HUES6 (cell line): ENCODE measurements around the gene IP6K3.

Experiments
- H3K27ac ChIP-seq: 2 replicates; pipeline ENCODE4 v1.7.0; 2013; ENCODE audit warnings: low read depth, mild to moderate bottlenecking, low read length, inconsistent platforms
- H3K27me3 ChIP-seq: 2 replicates; pipeline ENCODE4 v1.6.1; 2013; ENCODE audit warnings: low read length; ENCODE audit not compliant: control insufficient read depth, insufficient read depth
- H3K36me3 ChIP-seq: 2 replicates; pipeline ENCODE4 v1.6.1; 2013; ENCODE audit warnings: low read length; ENCODE audit not compliant: control insufficient read depth, insufficient read depth
- H3K4me1 ChIP-seq: 2 replicates; pipeline ENCODE4 v1.6.1; 2013; ENCODE audit warnings: low read length; ENCODE audit not compliant: control insufficient read depth, insufficient read depth
- H3K4me3 ChIP-seq: 2 replicates; pipeline ENCODE4 v1.5.1; 2013; ENCODE audit warnings: low read depth, low read length
- H3K9ac ChIP-seq: one replicate; pipeline ENCODE4 v1.6.1; 2013; ENCODE audit warnings: mild to moderate bottlenecking, low read length
- H3K9me3 ChIP-seq: 2 replicates; pipeline ENCODE4 v1.6.1; 2013; ENCODE audit warnings: low read depth, low read length; ENCODE audit not compliant: control insufficient read depth, insufficient read depth

The IP6K3 gene

DNA sequence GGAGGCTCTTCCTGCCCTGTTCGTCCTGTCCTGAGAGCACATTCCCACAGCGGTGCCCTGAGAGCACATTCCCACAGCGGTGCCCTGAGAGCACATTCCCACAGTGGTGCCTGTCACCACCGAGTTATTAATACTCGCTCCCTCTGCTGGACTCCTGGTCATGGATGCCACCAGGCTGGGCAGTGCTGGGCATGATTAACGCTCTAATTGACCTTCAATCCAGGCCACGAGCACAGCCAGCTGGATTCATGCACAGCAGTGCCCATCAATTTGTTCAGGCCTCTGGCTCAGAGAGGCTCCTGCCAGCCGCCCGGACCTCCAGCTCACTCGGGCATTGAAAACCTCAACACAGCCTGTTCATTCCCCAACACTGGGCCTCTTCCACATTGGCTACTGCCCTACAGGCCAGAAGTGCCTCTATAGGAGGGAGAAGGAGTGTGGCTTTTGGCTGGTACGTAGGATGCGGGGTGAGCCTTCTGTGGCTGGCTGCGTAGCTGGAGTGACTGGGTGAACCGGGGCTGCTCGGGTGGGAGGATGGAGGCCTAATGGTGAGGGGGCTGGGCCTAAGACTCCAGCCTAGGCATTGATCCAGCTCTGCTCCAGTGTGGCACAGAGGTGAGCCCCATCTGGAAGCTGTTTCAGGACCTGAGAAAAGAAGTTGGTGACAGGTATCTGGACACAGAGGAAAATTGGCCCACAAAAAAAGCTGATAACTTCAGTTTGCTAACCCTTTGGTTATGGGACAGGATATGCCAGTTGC is 9.3 kb downstream of the IP6K3 start:
- H3K9me3 ChIP-seq = no peaks in the 10 kb centered on the region
- no peaks in the 10 kb centered on the region for H3K27me3 ChIP-seq
- no peak overlapping the region for H3K27ac ChIP-seq
- H3K9ac ChIP-seq = no peak overlapping the region
- H3K4me1 ChIP-seq = peaks cover 2% of the 10 kb centered on the region; the same call in 1 of the 2 replicates
- H3K36me3 ChIP-seq = no peaks in the 10 kb centered on the region
- H3K4me3 ChIP-seq = no peak overlapping the region

DNA sequence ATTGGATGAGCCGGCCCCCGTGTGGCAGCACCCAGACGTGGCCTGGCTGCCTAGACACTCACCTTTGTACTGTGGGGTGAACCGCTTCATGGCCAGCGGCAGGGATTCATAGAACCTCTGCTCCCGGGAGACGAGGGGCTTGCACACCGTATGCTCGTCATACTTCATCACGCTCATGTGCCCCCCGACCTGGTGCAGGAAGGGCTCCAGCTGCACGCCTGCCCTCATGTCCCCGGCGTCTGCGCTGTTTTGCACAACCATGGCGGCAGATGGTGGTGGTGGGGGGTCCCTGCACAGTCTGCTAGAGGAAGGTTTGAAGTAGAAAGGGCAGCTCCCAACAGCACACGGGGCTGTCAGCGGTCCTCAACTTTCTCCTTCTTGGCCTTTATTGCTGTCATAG is 11.5 kb downstream of the IP6K3 start:
- no peak overlapping the region for H3K4me3 ChIP-seq
- H3K27ac ChIP-seq = no peak overlapping the region
- no peaks in the 10 kb centered on the region for H3K36me3 ChIP-seq
- no peak overlapping the region for H3K9ac ChIP-seq
- peaks cover 2% of the 10 kb centered on the region; the same call in 1 of the 2 replicates for H3K4me1 ChIP-seq
- H3K9me3 ChIP-seq = no peaks in the 10 kb centered on the region
- no peaks in the 10 kb centered on the region for H3K27me3 ChIP-seq

DNA sequence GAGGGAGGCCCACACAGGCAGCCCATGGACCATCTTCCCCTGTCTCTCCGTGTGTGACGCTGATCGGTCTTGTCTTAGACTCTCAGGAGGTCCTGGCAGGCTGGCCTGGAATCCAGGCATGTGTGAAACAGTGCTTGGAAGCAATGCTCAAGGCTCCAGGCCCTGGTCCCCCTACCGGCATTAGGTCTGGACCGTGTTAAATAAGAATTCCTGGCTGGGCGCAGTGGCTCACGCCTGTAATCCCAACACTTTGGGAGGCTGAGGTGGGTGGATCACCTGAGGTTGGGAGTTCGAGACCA is 13.0 kb downstream of the IP6K3 start:
- H3K36me3 ChIP-seq = no peaks in the 10 kb centered on the region
- no peak overlapping the region for H3K4me3 ChIP-seq
- H3K9ac ChIP-seq = no peak overlapping the region
- H3K9me3 ChIP-seq = no peaks in the 10 kb centered on the region
- no peaks in the 10 kb centered on the region for H3K27me3 ChIP-seq
- H3K4me1 ChIP-seq = peaks cover 2% of the 10 kb centered on the region; the same call in 1 of the 2 replicates
- no peak overlapping the region for H3K27ac ChIP-seq

DNA sequence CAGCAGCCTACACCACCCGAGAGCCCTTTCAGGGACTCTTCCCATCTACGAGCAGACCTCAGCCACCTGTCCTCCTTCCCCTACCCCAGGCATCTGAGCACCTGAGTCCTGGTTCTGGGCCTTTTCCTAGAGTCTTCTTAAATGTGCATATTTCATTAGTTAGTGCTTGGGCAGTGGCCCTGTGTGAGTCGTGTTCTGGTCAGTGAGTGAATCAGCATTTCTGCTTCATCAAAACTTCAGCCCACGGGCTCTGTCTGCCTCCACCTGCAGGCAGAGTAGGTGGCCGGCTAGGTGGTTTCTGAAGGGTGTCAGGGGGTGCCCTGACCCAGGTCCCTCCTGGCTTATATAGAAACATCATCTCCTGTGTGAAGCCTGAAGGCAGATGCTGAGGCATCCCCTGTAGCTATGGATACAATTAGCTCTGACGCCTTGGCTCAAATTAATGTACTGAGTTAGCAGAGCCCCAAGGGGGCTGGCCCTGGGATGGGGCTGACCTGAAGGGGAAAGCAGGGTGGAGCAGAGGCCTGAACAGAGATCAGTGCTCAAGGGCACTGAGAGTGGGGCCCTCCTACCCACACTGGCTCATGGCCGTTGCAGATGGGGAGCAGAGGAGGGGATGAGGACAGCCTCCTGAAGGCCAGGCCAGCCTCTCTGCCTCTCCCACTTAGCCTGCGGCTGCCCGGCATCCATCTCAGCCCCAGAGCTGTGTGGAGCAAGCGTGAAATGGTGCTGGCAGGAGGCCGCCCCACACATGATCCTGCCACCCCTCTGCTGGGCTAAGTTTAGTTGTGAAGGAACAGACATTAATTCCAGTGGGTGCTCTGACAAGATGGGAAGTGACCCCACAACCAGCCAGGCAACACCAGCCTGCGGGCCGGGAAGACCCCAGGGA is 13.6 kb downstream of the IP6K3 start:
- no peaks in the 10 kb centered on the region for H3K9me3 ChIP-seq
- H3K27me3 ChIP-seq = no peaks in the 10 kb centered on the region
- H3K36me3 ChIP-seq = no peaks in the 10 kb centered on the region
- H3K4me1 ChIP-seq = peaks cover 2% of the 10 kb centered on the region; the same call in 1 of the 2 replicates
- no peak overlapping the region for H3K4me3 ChIP-seq
- no peak overlapping the region for H3K27ac ChIP-seq
- H3K9ac ChIP-seq = no peak overlapping the region

- H3K9ac ChIP-seq = no peak overlapping the region
Observed at GRCh38 chr6:33732385-33732784, 14.3 kb downstream of the IP6K3 start.

DNA sequence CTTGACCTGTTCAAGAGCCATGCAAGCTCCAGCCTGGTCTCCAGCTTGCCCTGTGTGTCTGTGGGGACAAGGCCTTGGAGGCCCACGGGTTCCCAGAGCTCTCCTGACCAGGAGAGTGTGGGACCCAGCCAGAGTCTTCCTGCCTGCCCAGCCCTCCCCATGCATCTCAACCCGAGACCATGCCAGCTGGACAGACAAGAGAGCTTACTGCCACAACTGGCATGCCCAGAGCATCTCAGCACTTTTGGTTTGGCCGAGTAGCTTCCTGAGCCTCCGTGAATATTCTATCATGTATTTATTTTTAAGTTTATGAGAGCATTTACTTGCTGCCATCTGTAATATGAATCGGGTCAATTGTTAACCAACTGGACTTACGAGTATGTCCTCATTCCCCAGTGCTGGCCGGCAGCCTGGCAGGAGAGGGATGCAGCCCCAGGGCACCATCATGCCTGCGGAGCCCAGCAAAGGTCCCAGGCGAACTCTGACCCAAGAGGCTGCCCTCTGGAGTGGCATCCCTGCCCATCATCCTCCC is 14.9 kb downstream of the IP6K3 start:
- Histone ChIP-seq H3K4me1 (peaks cover 6% of the 10 kb centered on the region; the same call in 1 of the 2 replicates), H3K9me3 (no peaks in the 10 kb centered on the region), H3K4me3 (no peak overlapping the region), H3K9ac (no peak overlapping the region), H3K36me3 (no peaks in the 10 kb centered on the region), H3K27ac (no peak overlapping the region), H3K27me3 (no peaks in the 10 kb centered on the region)

More at GRCh38 chr6:33732385-33732784, 14.3 kb downstream of the IP6K3 start:
- Histone ChIP-seq H3K4me3 (no peak overlapping the region), H3K4me1 (peaks cover 3% of the 10 kb centered on the region; the same call in 1 of the 2 replicates), H3K27ac (no peak overlapping the region), H3K27me3 (no peaks in the 10 kb centered on the region), H3K9me3 (no peaks in the 10 kb centered on the region), H3K36me3 (no peaks in the 10 kb centered on the region)

DNA sequence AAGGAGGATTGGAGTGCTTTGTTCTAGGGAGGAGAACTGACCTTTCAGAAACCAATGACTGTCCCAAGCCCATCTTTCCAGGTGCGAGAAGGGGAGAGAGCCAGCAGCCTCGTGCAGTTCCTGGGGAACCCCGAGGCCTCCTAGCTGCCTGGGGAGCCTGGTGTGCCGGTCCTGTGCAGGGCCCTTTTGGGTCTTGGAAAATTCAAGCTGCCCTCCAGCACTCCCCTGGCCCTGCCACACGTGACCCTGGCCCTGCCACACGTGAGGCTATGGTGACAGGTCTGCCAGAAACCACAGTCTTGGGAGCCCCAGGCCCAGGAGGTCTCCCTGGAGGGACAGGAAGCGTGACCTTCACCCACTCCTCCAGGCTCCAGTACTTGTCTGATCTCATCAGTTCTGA is 15.7 kb downstream of the IP6K3 start:
- H3K36me3 ChIP-seq = no peaks in the 10 kb centered on the region
- no peak overlapping the region for H3K4me3 ChIP-seq
- no peak overlapping the region for H3K9ac ChIP-seq
- peaks cover 6% of the 10 kb centered on the region; the same call in 1 of the 2 replicates for H3K4me1 ChIP-seq
- no peaks in the 10 kb centered on the region for H3K9me3 ChIP-seq
- no peaks in the 10 kb centered on the region for H3K27me3 ChIP-seq
- no peak overlapping the region for H3K27ac ChIP-seq

DNA sequence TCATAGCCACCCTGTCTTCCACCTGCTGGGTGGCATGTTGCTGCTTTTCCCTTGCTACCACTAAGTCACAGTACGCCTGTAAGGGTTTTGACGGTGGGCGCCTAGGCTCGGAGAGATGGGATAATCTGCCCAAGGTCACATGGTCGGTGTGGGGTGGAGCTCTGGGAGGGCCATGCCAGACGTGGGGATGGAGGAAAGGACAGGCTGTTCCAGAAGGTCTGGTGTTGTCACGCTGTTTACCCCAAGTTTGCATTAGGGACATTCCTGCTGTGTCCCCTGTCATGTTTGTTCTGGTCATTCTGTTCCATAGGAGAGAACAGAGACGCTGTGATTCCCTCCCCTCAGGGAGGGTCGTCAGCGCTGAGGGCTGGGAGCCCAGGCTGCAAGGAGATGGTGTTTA is 16.1 kb downstream of the IP6K3 start:
- Histone ChIP-seq H3K9ac (no peak overlapping the region), H3K27ac (no peak overlapping the region), H3K27me3 (no peaks in the 10 kb centered on the region), H3K36me3 (no peaks in the 10 kb centered on the region), H3K4me3 (no peak overlapping the region), H3K4me1 (peaks cover 6% of the 10 kb centered on the region; the same call in 1 of the 2 replicates), H3K9me3 (no peaks in the 10 kb centered on the region)

DNA sequence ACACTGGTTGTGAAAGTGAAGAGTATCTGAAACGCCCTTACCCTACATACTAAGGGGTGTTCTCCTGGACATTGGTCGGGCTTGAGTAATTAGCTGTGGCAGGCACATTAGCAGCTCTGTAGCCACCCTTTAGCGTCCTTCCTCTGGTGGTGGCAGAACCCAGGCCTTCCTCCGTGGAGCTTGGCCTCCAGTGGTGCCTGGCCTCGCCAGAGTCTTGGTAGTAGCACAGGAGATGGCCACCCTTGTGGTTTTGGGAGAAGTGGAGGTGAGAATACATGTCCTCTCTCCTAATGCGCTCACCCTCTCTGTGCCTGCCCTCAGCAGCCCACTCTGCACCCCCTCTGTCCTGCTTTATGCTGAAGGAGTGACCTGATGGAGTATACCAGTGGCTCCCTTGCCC is 17.6 kb downstream of the IP6K3 start:
- H3K36me3 ChIP-seq = no peaks in the 10 kb centered on the region
- H3K27me3 ChIP-seq = no peaks in the 10 kb centered on the region
- no peak overlapping the region for H3K9ac ChIP-seq
- no peak overlapping the region for H3K27ac ChIP-seq
- H3K4me1 ChIP-seq = peaks cover 10% of the 10 kb centered on the region; the same call in 1 of the 2 replicates
- H3K9me3 ChIP-seq = no peaks in the 10 kb centered on the region
- H3K4me3 ChIP-seq = no peak overlapping the region

DNA sequence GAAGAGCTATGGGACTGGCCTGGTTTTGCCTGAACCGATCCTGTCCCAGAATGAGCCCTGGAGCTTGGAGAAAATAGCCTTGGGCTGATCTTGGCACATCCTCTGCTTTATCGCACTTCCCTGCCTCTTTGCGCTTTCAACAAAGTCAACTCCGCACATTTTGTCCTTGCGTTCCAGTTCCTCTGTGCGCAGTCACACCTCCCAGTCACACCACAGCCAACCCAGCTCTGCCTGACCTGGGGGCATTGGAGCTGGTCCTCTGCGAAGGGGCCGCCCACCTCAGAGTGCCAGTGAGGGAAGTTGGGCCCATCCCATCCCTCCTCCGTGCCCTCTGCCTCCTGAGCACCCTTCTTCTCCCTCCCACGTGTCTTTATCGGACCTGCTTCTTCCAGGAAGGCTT is 18.3 kb downstream of the IP6K3 start:
- H3K27ac ChIP-seq = no peak overlapping the region
- no peak overlapping the region for H3K4me3 ChIP-seq
- H3K9me3 ChIP-seq = no peaks in the 10 kb centered on the region
- H3K27me3 ChIP-seq = no peaks in the 10 kb centered on the region
- no peaks in the 10 kb centered on the region for H3K36me3 ChIP-seq
- peaks cover 10% of the 10 kb centered on the region; the same call in 1 of the 2 replicates for H3K4me1 ChIP-seq
- no peak overlapping the region for H3K9ac ChIP-seq

DNA sequence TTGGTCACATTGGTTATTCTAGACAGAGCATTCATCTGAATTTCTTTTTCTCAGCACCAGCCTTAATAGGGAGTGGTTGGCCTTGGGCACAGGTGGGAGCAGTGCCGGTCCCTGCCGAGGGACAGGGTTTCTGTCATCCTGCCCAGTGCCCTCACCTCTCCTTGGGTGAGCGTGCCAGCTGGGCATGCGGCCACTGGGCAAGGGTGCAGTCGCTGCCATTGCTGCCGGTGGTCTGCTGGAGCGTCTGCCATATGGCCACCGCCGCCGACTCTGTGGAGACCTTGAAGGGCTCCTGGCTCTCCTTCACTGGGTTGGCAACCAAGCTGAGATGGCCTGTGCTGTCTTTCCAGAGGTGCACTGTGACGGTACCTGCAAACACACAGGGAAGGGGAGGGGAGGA is 18.8 kb downstream of the IP6K3 start:
- no peak overlapping the region for H3K4me3 ChIP-seq
- H3K36me3 ChIP-seq = no peaks in the 10 kb centered on the region
- H3K27me3 ChIP-seq = no peaks in the 10 kb centered on the region
- no peaks in the 10 kb centered on the region for H3K9me3 ChIP-seq
- H3K27ac ChIP-seq = no peak overlapping the region
- no peak overlapping the region for H3K9ac ChIP-seq
- H3K4me1 ChIP-seq = peaks cover 10% of the 10 kb centered on the region; the same call in 1 of the 2 replicates
